Endothelial cell of umbilical vein (primary cell): Measurements from ENCODE around the gene LRRK1.

ENCODE experiments used
- CTCF ChIP-seq, 2 donors: IDR thresholded peaks; 1 replicate in 1 of 2; 2 replicates in 1 of 2; pipeline ENCODE4 v1.5.1; 2011; ENCODE audit warnings: low read length in 2 of 2, mild to moderate bottlenecking in 2 of 2, moderate library complexity in 2 of 2, control low read depth in 1 of 2, inconsistent platforms in 1 of 2, low read depth in 1 of 2; ENCODE audit not compliant: insufficient read depth in 1 of 2; ENCODE audit errors: extremely low read depth in 1 of 2
- EZH2 ChIP-seq: IDR thresholded peaks from 2 replicates; pipeline ENCODE4 v1.6.1; 2012; ENCODE audit warnings: borderline replicate concordance, low read depth, mild to moderate bottlenecking, moderate library complexity, low read length, inconsistent platforms; ENCODE audit not compliant: severe bottlenecking
- FOS ChIP-seq: IDR thresholded peaks from 2 replicates; pipeline ENCODE4 v1.6.1; 2011; ENCODE audit warnings: mild to moderate bottlenecking, low read length, moderate library complexity, borderline replicate concordance; ENCODE audit not compliant: insufficient read depth
- GATA2 ChIP-seq: IDR thresholded peaks from 2 replicates; pipeline ENCODE4 v1.7.0; 2011; ENCODE audit warnings: low read depth, mild to moderate bottlenecking, moderate library complexity, mixed read lengths, low read length; ENCODE audit not compliant: insufficient read length, insufficient read depth
- JUN ChIP-seq: IDR thresholded peaks from 2 replicates; pipeline ENCODE4 v1.6.1; 2011; ENCODE audit warnings: borderline replicate concordance, low read depth; ENCODE audit not compliant: insufficient read length, insufficient read depth
- MAX ChIP-seq: IDR thresholded peaks from 2 replicates; pipeline ENCODE4 v1.6.1; 2011; ENCODE audit not compliant: insufficient read depth, insufficient read length
- MYC ChIP-seq: IDR thresholded peaks from one replicate; pipeline ENCODE4 v1.6.1; 2011; ENCODE audit warnings: mild to moderate bottlenecking, low read depth, low read length
- POLR2A ChIP-seq: IDR thresholded peaks from 2 replicates; pipeline ENCODE4 v1.6.1; 2012; ENCODE audit warnings: low read depth, mild to moderate bottlenecking, control low read depth, low read length
- POLR2AphosphoS5 ChIP-seq: IDR thresholded peaks from 2 replicates; pipeline ENCODE4 v1.6.1; 2012; ENCODE audit warnings: low read depth, mild to moderate bottlenecking, control low read depth, low read length, moderate library complexity; ENCODE audit not compliant: insufficient read depth

GRCh38 chr15:100878130-100878529 is 41.0 kb upstream of the LRRK1 start:
- TF ChIP-seq CTCF (IDR thresholded peaks at IDR 0.05; ENCODE audit: extremely low read depth in 1 of 2, insufficient read depth in 1 of 2, low read depth in 1 of 2, low read length in 2 of 2) (no peak), POLR2A (no peak), FOS (no peak), EZH2 (no peak), MAX (no peak), POLR2AphosphoS5 (no peak), JUN (no peak), MYC (no peak), GATA2 (no peak)
